Measurements from ENCODE around the gene PCSK1. TPM values are rescaled to one million over a fixed set of nuclear protein-coding genes. Genes with fewer than 3 reads are reported as not detected.
"Not testable (repeated sequence)": the region's sequence is repeated elsewhere in the genome, so short reads cannot be mapped to it uniquely, and the experiment has no call there.

Gene PCSK1
- total RNA-seq, 1 experiment from 2014 or later: not detected

DNA sequence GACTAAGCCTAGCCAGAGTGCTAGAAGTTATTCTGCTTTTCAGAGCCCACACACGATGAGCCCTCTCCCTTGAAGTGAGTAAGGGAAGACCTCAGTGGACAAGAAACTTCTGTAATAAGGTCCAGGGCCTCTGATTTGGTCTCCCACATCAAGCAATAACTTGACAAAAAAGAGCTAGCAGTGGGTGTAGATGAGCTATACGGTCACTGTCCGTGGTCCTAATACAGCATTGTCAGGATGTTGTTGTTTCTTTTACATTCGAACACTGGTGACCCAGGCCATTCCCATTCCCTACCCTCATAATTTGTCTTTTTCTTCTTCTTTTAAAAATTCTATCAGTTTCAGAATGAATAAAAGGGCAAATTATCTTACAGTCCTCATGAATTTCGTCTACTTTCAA, 5.2 kb downstream of the PCSK1 start:
- no peak for DNase-seq (ENCODE audit: low spot score)

DNA sequence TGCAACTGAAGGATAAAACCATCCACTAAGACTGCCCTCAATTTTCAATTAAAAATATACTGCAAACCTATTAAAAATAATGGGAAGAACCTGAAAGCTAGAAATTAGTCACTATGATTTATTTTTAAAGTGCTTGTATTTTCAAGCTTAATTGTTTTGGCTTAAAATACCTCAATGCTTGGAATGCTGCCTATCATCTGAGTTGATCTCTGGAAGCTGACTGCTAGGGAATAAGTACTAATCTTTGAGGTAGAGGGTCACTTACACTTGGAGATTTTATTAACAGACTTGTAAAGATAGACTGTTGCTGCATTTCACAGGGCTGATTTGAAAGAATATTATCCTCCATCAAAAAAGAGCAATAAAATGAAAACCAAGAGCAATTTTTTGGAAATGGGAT, 6.2 kb downstream of the PCSK1 start:
- no peak for DNase-seq (ENCODE audit: low spot score)

DNA sequence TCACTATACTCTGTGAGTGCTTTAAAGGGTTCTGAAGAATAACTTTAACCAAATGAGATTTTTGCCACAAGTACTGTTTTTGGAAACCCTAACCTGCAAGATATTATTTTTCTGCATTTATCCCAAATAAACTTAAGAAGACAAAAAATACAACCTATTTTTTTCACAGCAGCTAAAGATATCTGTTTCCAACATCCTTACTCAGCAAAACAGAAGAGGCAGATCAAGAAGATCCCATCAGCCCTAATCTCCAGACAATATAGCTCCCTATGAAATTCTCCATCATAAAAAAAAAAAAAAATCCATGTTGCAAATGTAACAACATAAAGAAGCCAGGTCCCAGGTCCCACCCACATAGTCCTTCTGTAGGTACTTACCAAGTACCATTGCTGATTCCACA, 7.6 kb downstream of the PCSK1 start:
- no peak for DNase-seq (ENCODE audit: low spot score)

DNA sequence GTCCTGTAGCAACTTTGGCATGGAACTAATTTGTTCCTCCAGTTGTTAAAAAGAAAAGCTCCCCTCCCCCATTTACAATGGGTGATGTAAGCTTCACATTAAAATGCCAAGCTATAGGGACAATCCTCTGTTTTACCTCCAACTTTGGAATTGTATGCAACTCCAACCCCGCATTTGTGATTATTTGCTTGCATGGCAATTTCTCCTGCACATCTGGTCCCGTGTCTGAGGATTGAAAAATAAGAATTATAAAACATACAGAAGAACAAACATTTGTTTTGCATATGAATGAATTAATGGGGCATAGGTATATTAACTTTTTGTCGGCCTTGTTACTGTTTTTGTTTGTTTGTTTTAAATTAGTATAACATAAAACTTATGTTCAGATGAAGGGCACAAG, 17.2 kb downstream of the PCSK1 start:
- no peak for DNase-seq (ENCODE audit: low spot score)

DNA sequence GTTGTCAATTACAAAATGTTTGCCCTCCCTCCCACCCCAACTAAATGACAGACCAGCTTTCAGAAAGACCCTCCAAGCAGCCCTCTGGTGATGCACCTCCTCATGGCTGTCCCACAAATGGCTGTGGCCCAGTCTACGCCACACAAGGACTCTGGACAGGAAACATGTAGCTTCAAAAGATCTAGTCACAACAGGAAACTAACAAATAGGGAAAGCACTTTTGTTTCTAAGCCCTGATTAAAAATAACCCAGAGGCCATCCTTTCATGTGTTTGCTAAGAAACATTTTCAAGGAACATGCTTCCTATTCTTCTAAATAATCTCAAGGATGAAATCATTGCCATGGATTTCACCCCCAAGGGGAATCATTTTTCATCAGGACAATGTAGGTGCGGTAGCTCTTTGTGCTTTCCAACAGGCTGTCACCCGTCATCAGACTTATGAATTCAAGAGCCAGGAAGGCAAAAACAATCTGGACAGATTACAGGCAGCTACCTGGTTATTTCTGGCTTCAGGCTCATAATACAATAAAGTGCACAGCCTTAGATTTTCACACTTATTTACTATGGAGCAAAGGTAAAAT, 20.1 kb downstream of the PCSK1 start:
- DNase-seq (ENCODE audit: low spot score): no peak

DNA sequence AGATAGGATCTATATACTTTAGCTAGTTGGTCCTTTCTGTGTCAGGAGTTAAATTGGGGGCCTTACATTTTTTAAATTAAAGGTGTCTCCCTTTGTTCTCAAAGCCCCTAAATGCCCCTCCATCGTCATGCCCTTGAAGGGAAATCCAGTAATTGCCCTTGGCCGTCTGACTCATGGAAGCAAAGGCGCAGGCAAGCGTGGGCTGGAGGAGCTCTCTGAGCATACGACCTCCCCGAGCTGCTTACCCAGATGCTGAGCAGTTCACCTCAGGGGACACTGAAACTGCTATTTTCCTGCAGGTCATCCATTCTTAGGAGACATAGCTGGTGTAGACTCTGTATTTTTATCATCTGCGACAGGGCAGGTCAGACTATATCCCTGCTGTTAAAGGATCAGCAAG, 23.0 kb downstream of the PCSK1 start:
- DNase-seq (ENCODE audit: low spot score): no peak

DNA sequence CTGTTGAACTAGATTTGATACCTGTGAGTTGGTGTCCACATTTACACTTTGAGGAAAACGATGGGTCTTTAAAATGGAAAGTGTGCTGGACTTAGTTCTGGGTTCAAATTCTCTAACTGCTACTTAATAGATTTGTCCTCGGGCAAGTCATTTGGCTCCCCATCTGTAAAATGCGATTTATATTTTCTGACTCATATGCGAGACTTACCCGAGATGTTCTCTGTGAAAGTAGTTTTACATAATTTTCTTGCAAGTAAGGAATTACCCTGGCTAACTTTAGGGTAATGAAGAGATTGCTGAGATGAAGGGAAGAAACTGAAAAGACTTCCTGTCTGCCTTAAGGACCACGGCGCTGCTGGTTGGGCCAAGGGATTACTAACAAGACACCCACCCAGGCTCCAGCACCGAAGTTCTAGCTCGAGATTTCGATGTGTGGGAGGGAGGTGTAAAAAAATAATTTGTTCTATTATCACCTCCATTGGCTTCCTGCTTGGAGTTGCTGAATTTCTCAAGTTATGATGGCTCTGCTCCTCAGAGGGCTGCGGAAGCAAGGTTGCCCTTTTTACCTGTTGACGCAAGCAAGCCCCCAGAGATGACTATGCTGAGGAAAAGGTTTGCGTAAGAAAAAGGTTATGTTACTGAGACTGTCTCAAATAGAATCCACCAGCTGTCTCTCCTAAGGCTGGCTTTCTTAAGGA, 24.1 kb downstream of the PCSK1 start:
- DNase-seq (ENCODE audit: low spot score): no peak

DNA sequence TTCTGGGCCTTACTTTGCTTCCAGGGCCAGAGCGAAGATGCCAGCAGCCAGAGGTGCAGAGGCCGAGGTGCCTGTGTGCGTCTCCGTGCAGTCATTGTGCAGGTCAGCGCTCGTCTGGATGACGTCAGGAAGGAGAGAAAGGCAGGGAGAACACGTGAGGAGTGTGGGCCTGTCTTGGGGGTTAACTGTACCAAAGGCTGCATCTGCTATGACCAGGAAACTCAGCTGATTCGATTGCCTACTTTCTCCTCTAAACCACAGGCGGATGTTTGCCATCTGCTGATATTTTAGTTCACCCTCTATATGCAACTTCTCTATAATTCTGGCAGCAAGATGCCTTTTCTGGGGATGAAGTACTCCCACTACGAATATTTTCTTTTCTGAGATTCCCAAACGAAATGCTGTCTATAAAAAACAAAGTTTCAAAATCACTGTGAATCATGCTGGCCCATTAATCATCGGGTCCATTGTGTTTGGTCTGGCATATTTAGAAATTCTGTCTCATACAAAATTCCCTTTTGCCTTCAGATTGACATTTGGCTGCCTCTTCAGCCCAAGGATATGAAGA, 24.8 kb downstream of the PCSK1 start:
- no peak for DNase-seq (ENCODE audit: low spot score)

DNA sequence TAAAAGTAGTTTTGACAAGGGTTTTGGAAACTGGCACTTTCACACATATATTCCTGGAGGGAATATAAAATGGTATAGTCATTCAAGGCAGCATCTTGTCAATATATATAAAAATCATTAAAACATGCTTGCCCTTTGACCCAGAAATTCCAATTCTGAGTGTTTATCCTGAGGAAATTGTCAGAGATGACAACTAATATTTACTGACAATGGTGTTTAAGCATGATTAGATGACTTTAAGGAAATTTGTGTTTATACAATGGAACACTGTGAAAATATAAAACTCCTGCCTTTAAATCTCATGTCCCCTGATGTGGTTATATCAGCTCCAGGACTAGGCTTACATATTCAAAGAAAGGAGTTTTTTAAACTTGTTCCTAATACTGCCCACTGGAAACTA, 25.6 kb downstream of the PCSK1 start:
- DNase-seq (ENCODE audit: low spot score): no peak

DNA sequence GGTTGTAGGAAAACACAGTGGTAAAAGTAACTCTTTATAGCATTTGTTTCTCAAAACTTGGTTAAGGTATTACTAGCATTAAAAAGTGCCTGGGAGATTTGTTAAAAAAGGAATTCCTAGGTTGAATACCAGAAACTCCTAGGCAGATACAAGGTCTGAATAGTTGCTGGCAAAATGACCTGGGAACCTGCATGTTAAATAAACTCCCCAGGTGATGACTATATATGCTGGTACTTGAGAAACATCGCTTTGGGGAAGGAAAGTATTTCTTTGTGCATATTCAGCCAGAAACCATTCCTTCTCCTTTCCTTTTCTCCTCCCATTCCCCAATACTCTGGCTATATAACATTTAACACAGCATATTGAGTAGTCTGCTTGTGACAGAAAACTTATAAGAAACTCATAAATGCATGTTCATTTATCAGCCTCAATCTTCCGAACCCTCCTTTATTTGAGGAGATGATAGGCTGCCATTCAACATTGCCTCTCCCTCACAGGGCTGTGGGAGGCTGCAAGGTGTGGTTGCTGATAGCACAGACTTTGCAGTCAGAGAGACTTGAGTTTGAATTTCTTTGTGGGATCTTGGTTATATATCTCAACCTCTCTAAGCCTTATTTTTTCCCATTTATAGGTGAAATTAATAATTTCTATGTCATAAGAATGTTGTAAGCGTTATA, 28.7 kb downstream of the PCSK1 start:
- no peak for DNase-seq (ENCODE audit: low spot score)

DNA sequence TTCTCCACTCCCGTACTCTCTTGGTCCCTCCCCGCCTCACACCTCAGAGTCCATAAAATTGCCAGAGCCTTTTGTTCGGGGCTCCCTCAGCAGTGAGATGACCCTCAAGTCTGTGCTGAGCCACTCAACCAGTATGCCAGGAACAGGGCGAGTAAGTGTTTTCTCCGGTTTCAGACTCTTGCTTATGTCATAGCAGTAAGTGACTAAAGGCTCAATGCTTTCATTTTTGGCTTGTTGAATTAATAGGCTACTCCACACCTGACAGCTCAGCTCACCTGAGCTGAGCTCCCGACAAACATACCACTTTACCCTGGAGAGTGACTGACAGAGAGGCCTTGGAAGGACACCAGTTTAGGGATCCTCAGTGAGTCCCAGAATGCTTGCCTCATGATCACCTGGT, 30.5 kb downstream of the PCSK1 start:
- DNase-seq (ENCODE audit: low spot score): no peak

DNA sequence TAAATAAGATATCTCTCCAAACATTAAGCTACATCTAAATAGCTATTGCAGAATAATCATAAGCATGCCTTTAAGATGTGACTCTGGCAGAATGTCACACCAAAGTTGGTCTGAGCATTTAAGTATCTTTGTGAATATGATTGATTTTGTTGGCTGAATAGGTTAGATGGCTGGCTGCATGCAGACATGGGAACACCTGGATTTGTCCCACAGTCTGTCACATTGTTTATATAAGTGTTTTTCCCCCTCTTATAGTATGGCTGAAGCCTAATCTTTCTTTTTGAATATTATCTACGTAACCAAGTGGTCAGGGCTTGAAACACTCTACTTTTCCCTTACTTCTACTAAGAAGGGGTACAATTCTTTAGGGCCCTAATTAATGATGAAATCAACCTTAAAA, 36.2 kb downstream of the PCSK1 start:
- no peak for DNase-seq (ENCODE audit: low spot score)

DNA sequence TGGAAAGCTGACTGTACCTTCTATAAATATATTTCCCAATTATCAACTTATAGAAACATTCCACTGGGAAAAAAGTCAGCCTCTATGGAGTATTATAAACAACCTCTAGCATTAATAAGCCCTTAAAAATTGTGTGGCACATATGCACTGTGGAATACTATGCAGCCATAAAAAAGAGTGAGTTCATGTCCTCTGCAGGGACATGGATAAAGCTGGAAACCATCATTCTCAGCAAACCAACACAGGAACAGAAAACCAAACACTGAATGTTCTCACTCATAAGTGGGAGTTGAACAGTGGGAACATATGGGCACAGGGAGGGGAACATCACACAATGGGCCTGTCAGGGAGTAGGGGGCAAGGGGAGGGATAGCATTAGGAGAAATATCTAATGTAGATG, 37.8 kb downstream of the PCSK1 start:
- DNase-seq (ENCODE audit: low spot score): not testable (repeated sequence)

DNA sequence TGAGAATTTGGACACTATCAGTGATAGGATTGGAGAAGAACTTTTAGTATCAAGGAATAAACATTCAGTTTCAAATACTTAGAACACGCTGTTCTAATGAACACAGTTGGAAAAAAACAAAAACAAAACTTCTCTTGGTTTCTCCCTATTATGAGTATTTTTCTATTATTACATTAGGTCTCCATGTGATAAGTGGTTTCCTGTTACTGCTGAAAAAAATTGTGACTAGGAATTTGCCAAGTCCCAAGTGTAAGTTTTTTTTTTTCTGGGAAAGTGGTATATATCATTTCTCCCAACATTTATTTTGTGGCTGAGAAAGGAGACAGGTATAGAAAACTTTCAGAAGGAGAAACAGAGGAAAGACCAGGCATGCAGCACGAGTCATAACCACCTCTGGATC, 41.1 kb downstream of the PCSK1 start:
- no peak for DNase-seq (ENCODE audit: low spot score)

DNA sequence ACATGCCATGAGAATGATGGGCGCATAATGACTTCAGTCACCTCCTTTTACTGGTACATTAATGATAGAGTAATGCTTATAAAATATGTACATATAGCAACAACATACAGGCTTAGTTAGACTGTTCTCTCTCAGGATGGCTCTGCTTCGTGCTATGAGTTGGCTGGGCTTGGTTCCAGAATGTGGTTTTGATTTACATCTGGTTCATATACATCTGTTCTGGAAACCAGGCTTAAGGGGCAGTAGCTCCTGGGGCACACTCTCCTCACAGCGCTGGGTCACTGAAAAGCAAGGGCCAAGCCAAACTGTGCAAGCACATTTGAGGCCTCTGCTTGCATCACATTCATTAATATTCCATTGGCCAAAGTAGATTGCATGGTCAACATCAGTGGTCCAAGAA, 44.9 kb downstream of the PCSK1 start:
- DNase-seq (ENCODE audit: low spot score): no peak

DNA sequence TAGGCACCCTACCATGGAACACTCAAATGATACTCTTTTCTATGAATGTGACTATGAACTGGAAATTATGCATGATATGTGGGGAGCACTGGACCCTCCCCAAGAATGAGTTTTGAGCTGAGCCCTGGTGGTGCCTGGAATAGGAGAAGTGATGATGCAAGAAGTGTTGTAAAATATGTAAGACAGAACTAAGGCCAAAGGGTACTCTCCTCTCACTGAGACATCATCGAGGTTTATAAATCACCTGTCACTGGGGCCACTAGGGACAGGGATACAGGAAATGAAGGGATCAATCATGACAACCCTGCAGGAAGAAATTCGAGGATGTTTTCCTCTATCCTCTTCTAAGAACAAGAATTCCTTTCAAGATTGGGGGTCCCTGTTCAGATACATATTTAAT, 45.4 kb downstream of the PCSK1 start:
- DNase-seq (ENCODE audit: low spot score): no peak

DNA sequence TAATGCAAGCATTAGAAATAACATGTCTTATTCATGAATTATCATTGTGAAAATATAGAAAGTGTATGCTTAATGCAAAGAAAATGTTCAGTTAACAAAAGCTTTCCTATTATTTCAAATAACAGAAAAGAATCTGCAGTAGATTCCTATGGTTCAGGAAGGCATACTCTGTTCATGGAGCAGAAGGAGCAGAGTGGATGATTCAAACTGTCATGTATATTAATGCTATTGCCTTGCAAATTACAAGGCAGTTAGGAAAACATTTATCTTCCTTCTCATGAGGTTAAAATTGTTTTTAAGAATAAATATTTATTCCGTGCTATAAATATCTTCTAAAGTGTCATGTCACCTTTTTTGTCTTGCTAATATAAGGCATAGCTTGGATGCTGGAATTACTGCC, 47.5 kb downstream of the PCSK1 start:
- DNase-seq (ENCODE audit: low spot score): no peak

DNA sequence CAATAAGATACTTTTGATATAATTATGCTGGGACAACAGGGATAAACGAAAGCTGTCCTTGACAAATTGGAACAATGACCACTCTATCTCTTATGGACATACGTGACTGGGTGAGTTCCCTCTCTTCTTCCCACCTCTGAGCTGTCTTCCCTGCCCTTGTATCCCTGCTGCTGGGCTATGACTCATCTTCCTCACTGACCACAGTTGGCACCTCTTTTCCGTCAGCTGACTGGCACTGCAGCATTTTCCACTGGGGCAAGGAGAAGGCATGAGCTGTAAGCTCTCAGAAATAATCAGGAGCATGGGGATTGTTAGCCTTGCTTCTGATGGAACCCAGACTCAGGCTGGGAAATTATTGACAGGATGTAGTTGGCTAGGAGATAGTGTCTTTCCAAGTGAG, 48.7 kb downstream of the PCSK1 start:
- peak; percentile 32 for DNase-seq (ENCODE audit: low spot score)

DNA sequence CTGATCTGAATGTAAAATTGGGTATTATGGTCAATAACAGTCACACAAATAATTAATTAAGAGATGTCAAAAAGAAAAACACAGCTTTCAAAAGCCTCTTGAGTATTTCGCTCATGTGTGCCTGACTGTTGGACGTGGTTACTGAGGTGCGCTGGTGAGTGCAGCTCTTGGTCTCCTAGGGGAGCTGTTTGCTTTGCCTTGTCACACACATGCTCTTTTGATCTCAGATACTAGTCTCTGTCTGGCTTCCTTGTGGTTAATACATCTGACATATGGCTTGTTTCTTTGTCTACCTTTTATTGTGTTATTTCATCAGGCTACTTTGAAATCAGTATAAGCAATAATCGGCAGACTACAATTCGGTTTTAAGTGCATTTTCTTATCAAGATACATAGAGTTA, 51.5 kb downstream of the PCSK1 start:
- peak; percentile 12 for DNase-seq (ENCODE audit: low spot score)

DNA sequence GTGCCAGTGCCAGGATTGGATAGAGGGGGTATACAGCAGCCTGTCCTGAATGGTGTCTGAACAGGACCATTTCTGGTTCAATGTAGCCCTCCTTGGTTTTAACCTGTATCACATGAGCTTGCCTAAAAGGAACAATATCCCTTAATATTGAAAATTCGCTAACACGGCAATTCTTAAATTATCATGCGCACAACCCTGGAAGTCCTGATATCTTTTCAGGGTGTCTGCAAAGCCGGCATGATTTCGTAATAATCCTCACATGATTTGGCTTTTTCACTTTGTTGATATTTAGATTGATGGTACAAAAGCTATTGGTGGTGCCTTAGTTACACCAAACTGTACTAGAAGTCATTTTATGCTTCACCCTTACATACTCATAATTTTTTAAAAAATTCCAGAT, 53.2 kb downstream of the PCSK1 start:
- DNase-seq (ENCODE audit: low spot score): no peak

DNA sequence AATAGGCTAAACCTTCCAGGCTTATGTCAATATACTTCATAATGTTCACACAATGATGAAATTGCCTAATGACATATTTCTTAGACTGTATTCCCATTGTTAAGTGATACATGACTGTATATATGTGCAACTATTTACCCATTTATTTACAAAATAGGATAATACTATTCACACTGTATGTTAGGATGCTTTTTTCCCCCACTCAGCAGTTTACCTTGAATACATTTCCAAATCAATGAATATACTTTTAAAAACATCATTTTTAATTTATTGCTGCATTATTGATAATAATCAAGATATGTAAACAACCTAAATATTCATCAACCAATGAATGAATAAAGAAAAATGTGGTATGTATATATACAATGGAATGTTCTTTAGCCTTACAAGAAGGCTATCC, 55.5 kb downstream of the PCSK1 start:
- DNase-seq (ENCODE audit: low spot score): no peak

DNA sequence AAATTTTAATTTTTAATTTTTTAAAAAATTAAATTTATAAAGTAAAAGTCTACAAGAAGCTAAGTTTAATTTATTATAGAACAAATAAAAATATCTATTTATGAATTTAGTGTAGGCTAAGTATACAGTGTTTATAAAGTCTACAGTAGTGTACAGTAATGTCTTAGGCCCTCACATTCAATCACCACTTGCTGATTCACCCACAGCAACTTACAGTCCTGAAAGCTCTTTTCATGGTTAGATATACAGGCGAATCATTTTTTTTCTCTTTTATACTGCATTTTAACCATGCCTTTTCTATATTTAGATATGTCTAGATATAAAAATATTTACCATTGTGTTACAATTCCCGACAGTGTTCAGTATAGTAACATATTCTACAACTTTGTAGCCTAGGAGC, 55.9 kb downstream of the PCSK1 start:
- DNase-seq (ENCODE audit: low spot score): no peak

DNA sequence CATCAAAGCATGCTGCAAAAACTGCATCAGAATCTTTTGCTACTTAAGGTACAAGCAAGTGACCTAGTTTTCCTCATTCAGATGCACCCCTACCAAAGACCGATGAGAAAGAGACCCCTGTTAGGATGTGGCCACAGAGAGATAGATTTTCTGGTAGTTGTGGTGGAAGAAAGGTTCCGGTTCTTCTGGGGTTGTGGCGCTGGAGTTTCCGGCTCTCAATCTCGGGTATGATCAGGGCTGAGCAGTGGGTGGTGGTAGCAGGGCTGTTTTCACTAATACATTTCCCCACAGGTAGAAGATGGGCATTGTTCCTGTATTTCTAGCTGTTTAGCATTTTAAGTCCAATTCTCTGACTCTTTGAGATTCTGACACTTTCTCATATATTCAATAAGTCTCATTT, 58.4 kb downstream of the PCSK1 start:
- DNase-seq (ENCODE audit: low spot score): no peak

Measured in HT-29 (cell line).